ACHN (cell line): ENCODE data around the gene CACNB2.
A peak's percentile ranks its signal among the peaks of the same experiment; 100 is the strongest.

Experiments
- DNase-seq: peaks from one replicate; pipeline ENCODE4 v3.0.0-alpha.2; 2015
- in situ Hi-C: cut with HindIII; loops from 2 replicates; pipeline ENCODE4 v1.10.0; 2017; ENCODE audit warnings: low sequenced_read_pairs, low pct_ligation_motif_present, low pct_unique_long_range_greater_than_20kb

Gene CACNB2

DNA sequence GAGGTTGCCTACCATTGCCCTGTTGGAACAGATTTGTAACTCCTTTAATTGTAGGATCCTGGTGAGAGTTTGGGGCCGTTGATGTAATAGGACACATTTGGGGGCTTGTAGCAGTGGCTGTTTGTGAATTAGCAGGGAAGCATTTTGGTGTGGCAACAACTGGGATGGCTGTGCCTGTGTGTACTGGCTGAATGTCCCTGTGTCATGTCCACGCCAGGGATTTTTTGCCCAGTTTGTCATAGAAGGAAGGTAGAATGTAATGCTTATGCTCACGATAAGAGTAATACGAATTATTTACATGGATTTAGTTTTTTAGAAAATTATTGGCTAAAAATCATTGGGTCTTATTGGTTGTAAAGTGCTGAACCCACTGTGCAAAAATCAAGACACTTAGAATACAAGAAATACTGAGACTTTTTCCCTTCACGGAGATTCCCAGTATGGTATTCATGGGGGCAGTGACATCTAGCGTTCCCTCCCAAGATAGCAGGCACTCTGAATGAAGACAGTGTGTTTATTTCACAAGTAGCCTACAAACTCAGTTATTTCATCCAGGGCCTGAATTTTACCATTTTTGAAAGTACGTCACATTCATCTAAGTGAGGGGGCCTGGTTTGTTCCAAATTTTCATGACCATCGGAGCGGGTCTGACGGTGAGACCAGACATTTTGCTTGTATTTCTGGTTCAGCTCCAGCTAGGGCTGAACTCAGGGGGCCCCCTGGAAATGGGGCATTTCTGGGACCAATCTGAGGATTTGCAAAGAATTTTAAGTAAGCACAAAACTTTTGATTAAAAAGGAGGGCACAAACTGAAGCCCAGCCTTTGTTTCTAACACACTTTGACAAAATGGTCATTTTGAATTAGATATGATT, 74.7 kb downstream of the CACNB2 start:
- in situ Hi-C loops = no loop called here
- peak; percentile 37 for DNase-seq

DNA sequence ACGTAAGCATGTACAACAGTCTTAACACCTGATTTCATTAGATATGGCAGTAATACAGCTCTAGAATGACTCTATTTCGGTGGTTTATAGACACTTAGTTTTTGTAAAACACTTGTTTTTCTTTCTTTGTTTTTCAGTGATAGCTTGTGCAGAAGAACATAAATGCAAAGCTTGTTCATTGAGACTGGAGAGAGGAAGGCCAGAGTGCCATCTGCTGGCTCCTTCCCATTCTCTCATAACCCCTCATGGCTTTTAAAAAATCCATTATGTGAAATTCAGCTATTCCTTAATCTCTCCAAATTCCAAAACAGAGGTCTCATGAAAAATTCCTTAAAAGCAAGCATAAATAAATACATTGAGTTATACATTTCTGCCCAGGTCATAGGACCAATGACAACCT, 76.3 kb downstream of the CACNB2 start:
- in situ Hi-C loops = no loop called here
- no peak for DNase-seq

DNA sequence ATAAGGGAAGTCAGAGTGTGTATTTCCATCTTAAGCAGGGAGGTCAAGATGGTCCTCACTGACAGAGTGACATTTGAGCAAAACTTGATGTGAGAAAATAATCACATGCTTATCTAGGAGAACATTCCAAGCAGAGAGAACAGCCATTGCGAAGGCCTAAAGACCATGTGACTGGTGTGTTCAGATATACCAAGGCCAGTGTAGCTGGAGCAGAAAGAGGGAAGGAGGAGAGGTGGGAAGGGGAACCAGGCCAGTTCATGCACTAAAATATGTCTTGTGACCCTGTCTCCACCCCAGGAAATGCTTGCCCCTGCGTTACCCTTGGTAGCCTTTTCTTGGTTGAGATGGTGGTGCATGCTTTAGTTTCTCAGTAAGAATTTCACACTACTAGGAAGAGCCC, 77.4 kb downstream of the CACNB2 start:
- in situ Hi-C loops = no loop called here
- no peak for DNase-seq

DNA sequence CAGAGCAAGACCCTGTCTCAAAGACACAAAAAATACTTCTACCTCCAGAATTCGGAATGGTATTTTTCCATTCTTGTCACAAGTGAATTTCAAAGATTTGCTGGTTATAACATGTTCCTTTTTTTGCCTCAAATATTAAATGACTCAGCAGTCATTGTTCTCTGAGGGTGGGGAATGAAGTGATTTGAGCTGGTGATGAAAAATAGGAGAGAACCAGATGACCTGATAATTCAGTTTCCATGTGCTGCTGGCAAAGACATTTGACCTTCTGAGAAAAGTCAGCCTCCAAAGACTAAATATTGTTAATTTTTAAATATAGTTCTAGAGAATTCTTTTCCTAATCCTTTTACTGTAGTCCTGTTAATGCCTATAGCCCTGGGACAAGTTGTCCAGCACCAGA, 78.9 kb downstream of the CACNB2 start:
- no peak for DNase-seq
- in situ Hi-C loops = no loop called here

DNA sequence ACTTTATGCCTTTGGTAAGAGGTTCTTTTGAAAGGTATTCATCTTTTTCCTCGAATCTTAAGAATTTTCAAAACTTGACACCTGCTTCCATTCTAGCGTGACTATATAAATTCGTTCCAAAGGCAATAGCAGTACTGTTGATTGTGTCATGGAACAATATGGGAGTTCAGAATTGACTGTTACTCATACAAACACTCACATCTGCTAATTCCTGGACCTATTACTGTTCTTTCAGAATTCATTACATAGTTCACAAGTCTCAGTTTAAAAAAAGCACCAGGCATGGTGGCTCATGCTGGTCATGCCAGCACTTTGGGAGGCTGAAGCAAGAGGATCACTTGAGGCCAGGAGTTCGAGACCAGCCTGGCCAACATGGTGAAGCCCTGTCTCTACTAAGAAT, 80.9 kb downstream of the CACNB2 start:
- DNase-seq = no peak
- in situ Hi-C loops = no loop called here

DNA sequence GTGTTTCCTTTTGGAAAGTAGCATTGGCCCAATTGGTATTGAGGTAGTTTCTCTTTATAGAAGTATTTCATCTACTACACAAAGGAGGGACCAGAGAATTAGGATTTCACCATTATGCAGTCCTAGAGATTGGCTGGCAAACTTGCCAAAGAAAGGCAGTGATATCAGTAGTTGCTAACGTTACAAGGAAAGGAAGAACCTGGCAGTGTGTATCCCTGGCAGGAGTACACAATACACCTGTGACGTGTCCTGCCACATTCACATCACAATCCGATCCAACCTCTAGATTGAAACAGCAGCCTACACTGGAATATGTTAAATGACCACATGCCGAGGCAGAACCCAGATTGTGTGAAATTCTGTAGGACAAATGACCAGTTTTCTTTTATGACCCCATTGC, 81.7 kb downstream of the CACNB2 start:
- no peak for DNase-seq

DNA sequence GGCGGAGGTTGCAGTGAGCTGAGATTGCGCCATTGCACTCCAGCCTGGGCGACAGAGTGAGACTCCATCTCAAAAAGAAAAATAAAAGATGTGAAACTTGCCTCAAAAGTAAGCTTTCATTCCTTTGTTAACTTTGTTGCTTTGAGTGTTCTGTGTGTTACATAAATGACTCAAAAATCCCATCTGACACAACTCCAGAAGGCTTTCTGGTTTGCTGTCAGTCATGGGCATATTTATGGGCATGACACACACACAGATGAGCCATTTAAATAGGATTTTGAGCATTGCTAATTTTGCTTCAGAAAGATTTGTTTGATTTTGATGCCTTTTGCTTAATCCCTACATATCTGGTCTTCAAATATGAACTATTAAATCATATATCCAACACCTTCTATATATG, 82.6 kb downstream of the CACNB2 start:
- in situ Hi-C loops = no loop called here
- DNase-seq = no peak

More for the DNA sequence above, 81.7 kb downstream of the CACNB2 start:
- in situ Hi-C loops = no loop called here

DNA sequence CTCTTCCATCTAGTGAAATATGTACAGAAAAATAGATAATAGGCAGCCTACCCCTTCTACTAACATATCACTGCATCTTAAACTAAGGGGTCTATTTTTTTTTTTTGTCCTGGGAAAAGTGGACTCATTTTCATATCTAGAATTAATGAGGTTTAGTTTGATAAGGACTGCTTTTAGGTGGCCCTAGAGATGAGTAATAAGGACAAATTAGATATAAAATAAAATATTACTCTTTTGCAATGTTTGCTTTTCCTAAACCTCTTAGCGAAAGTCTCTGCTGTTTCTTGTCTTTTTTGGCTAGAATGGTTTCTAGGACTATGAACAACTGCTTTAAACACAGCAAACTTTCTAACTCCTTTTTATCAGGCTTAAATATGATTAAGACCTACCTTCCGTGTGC, 83.7 kb downstream of the CACNB2 start:
- in situ Hi-C loops = no loop called here
- no peak for DNase-seq

DNA sequence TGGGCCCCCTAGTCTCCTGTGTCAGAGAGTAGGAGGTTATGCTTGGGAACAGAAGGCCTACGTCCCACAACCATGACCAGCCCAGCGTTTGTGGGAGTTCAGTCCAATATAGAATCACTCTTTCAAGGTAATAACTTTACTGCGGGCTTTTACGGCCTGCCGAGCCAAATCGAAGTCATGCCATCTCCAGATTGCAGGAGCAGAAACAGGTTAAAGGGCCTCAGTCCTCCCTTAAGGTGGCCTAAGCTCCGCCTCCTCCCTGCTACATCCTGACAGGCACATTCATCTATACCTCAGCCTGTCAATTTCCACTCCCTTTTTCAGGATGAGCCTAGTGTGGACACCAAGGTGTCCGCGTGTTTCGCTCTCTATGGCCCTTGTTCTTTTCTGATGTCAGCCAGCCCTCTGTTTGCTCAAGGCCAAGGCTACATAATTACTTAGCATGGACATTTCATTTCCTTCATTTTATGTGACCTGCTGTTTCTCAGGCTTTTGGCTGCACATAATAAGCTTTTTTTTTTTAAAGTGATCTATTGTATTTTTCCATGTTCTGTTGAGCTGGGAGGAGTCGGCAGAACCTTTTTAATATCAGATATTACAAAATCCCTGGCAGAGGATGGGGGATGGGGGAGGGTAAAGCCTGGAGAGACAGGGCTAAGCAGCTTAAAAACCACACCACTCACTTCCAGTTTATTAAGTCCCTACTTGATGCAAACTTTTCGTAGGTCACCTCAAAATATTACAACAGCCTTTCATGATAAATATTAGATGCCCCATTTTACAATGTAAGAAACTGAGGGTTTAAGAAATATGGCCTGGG, 84.6 kb downstream of the CACNB2 start:
- no peak for DNase-seq
- in situ Hi-C loops = no loop called here

DNA sequence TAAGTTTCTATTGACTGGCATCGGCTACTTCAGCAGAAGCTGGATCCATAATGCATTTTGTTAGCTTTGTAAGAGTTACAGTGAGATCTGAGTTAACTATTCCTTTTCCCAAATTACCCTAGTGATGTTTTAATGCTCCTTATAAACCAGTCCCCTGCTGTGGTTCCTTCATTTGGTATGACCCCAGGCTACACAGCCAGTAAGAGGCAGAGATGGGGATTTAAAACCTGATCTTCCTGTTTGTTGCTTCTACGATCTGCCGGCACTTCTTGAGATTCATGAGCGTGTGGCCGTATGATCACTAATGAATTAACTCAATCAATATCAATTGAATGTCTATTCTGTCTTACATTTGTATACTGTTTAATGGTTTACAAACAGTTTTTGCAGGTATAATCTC, 86.1 kb downstream of the CACNB2 start:
- in situ Hi-C loops = no loop called here
- DNase-seq = no peak

DNA sequence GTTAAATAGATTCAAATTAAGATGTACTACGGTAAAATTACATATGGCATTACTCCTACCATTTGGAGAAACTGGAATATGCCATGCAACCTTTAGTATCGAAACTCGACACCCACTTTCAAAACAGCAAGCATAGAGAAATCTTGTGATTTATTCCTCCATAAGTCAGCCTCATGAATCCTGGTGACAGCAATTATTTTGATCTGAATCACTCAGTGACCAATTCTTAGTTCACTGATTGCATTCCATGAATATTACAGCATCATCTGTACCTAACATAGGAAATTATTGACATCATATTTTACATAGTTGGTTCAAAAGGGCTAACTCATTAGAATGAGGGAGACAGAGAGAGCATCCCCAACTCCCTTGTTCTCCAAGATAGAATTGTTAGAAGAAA, 89.6 kb downstream of the CACNB2 start:
- in situ Hi-C loops = no loop called here
- DNase-seq = no peak

DNA sequence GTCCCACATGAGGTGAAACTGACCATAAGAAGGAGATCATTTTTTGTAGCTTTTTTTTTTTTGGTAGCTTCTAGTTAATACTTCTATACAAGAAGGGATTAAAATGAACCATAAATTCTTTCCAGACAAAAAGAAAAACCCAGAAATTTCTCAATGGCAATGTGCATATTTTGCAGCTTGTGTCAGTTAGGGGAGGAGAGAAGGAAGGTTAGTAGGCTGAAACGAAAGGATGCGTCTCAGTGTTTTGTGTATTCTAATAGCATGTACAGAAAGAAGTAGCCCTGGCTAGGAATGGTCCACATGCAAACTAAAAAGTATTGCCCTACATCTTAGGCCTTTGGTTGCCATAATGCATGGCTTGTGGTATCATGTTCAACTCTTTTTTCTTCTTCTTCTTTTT, 90.6 kb downstream of the CACNB2 start:
- DNase-seq = no peak
- in situ Hi-C loops = no loop called here

DNA sequence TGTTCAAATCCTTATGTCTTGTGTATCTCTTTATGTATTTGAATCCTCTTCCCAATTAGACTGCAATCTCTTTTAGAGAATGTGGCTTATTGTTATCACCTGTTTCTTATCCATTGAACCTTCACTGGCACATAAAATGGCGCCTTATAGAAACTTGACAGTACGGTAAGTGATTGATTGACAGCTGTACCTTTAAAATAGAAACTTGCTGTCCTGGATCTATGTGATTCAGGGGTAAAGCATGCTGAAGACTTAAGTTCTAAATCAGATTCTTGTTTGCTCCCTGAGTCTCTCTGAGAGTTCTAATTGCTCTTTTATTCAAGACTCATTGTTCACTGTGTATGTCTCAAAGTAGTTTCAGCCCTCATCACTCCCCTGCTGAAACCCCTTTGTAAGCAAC, 91.3 kb downstream of the CACNB2 start:
- no peak for DNase-seq
- in situ Hi-C loops = no loop called here

DNA sequence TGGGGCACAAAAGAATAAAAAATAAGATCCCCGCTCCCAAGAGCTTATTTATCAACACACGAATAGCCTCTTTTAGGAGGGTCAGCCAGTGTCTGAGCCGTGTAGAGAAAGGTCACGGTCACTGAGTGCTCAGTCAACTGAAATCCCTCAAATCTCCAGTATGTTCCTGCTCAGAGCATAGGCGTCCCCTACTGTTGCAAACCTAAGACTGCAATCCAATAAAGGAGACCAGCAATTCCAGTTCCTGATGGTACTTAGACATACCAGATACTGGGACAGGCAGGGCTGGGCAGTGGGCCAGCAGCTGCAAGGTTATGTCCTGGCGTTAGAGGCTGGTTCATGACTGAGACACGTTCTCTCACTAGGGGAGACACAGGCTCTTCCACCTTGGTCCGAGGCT, 93.6 kb downstream of the CACNB2 start:
- peak; percentile 25 for DNase-seq
- in situ Hi-C loops = no loop called here

DNA sequence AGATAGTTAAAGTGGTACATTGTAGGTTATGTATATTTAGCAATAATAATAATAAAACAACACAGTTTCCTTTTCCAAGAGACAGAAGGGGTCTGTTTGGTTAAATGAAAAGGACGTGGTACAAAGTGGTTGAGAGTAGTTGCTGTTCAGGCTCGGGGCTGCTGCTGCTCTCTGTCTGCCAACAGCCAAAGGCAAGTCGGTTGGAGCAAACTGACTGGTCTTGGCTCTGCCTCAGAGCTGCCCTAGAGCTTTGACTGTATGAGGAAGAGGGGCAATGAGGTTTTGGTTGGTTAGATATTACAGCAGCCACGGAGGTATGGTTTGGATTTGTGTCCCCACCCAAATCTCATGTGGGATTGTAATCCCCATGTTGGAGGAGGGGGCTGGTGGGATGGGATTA, 95.3 kb downstream of the CACNB2 start:
- in situ Hi-C loops = no loop called here
- no peak for DNase-seq

DNA sequence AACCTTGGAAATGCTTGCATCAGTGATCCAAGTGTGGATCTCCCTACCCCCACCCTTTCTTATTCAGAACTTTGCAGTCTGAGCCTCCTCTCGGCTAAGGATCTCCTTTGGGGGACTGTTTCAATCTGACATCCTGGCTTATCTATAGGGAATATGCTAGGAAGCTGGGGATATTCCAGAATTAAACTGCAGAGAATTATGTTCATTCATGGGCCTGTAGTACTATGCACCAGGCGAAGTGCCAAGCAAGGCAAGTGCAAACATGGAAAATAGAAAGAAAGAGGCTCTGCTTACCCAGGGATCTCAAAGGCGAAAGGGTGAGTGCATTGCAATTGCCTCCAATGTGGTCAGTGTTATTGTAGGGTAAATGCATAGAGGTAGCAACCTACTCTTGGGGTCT, 96.5 kb downstream of the CACNB2 start:
- no peak for DNase-seq
- in situ Hi-C loops = no loop called here

DNA sequence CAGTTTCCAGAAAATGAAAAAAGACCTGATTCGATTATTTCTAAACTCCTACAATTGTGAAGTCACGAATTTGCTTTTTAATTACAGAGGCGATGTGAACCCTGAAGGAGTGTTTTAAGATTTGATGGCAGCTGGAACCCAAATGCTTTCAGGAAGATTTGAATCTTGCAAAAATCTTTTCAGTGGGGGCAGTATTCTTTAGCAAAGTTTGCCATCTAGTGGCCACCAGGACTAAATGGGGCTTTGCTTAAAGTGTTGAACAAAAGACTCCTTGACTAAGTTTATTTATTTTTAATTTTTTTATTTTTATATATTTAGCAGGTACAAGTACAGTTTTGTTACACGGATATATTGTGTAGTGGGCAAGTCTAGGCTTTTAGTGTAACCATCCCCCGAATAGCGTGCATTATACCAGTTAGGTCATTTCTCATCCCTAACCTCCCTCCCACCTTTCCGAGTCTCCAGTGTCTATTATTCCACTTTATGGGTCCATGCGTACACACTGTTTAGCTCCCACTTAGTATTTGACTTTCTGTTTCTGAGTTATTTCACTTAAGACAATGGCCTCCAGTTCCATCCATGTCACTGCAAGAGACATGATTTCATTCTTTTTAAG, 98.8 kb downstream of the CACNB2 start:
- in situ Hi-C loops = no loop called here
- peak; percentile 26 for DNase-seq

DNA sequence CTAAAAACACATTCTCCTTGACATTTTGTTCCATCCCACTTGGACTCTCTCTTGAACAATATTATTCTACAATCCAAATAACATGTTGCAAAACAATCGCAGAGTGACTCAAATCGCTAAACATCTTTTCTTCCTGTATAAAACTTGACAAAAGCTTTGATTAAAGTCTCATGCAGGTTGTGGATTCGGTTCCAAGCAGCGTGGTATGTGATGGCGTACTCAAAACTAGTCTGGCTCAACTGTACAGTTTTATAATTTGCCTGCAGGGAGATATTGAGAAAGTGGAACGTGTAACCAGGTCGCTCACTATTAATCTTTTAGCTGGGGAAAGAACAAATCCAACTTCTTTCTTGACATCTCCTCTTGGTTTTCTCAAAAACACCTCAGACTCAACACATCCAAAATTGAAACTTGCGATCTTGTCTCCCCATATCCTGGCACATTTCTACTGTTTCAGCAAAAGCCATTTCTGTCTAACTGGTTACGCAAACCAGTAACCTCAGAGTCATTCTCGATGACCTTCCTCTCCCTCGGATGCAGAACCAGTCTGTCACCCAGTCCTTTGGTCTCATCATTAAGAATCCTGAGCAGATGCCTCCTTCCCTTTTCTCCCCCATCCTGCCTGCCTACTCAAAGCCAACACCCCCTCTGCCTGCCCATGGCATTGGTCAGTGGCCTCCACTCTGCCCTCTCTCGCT, 100.1 kb downstream of the CACNB2 start:
- no peak for DNase-seq
- in situ Hi-C loops = no loop called here

DNA sequence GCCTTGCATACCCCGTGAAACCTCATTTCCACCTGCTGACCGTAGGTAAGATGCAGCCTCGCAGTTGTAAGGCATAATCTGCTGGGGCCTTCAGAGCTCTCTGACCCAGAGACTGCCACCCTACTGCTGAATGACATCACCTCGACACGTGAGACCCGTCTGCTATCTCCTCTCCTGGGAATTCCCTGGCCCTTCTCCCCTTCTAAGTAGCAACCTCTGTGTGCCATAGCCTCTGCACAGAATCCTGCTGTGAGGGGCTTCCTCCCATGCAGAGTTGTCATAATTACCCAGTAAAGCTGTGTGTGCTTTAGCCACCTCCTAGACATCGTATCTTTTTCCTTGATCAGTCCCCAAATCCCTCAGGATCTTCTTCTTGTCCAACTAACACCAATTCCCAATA, 106.7 kb downstream of the CACNB2 start:
- in situ Hi-C loops = no loop called here
- DNase-seq = no peak
